ENCODE measurements around the gene STARD13.

The STARD13 gene

GRCh38 chr13:33307843-33308242 is 22.3 kb upstream of the STARD13 start:
- no peak for DNase-seq (ENCODE audit: low read depth)

- DNase-seq (ENCODE audit: low read depth), result no peak
These were observed 18.5 kb upstream of the STARD13 start for GRCh38 chr13:33303855-33304597.

DNA sequence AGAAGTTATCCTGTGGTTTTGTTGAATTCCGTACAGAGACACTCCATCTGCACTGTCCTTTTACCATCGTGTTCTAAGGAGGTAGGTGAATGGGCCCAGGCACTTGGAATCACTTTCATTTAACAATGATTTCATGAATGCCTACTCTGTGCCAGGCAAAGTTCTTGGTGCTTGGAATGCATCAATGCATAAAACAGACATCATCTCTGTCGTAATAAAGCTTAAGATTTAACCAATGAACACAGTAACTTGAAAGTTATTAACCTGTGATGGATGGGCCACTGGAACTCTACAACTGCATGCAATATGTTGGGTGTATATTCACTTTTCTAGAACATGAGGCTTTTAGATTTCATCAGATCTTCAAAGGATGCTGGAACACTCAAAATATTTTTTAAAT is 14.1 kb upstream of the STARD13 start:
- DNase-seq (ENCODE audit: low read depth), result no peak

- no peak for DNase-seq (ENCODE audit: low read depth)
These were observed 11.4 kb upstream of the STARD13 start for GRCh38 chr13:33296793-33297425.

DNA sequence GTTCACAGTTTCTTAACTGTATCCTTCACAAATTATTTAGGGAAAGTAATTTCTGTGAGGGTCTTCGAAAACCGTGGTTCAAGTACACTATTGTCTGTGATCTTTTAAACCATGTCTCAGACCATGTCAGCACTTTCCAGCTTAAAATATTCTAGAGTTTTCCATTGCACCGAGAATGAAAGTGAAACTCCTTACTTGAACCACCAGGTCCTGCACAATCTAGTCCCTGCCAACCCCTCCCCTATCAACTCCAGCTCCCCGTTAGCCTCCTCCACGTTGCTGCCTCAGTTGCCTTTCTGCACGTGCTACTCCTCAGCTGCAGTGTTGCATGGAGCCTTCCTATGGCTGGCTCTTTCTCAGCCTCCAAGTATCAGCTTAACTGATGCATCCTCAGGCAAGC is 7.2 kb upstream of the STARD13 start:
- DNase-seq (ENCODE audit: low read depth), result no peak

GRCh38 chr13:33290421-33290965 is 4.9 kb upstream of the STARD13 start:
- no peak for DNase-seq (ENCODE audit: low read depth)

GRCh38 chr13:33289966-33290365 is 4.4 kb upstream of the STARD13 start:
- no peak for DNase-seq (ENCODE audit: low read depth)

DNA sequence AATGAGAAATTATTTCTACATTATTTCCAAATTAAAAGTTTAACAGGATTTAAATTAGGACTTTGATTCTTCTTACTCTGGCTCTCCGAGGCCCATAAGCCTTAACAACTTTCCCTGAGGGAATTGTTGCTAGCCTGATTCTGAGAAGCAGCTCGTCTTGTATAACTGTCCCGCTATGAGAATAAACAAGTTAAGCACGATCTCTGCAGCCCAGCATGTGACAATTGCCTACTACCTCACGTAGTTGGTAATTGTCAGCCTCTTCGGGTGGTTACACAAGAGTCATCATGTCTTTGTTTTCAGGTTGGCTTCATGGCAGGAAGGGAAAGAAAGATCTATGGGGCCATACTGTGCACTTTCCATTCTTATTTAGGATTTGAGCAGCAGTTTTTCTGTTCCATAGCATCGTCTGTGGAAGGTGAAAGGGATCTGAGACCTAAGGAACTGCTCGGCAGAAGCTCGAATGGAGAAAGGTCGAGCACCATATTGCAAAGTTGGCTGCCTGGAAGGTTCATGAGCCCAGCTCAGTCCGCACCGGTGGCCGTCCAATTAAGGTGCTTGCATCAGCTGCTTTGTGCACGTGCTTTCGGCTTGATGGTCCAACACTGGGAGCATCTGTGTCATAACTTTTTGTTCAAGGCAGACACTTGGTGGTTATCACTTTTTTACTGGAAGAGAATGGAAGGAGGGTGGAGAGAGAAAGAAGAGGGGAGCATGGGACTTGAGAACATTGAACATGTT is 1.8 kb upstream of the STARD13 start:
- DNase-seq (ENCODE audit: low read depth), result no peak

DNA sequence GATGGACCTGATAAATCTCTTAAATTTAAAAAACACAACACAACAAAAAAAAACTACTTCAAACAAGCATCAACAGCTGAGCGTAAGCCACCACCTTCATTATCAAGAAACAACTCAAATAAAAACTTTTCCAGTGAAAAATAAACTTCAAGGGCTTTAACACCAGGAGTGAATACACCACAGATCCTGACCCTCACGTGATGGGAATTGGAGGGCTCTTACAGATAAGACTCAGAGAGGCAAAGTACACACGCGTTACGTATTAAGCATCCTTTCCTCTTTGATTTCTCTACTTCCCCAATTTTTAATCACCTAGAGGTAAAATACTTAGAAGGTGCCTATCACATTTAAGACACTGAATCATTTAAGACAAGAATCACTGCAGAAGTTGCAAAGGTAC is 573 bp upstream of the STARD13 start:
- DNase-seq (ENCODE audit: low read depth), result no peak

- DNase-seq (ENCODE audit: low read depth), result no peak
These were observed 639 bp downstream of the STARD13 start for GRCh38 chr13:33284916-33285315.

- DNase-seq (ENCODE audit: low read depth), result no peak
These were observed 1.5 kb downstream of the STARD13 start for GRCh38 chr13:33284031-33284430.

DNA sequence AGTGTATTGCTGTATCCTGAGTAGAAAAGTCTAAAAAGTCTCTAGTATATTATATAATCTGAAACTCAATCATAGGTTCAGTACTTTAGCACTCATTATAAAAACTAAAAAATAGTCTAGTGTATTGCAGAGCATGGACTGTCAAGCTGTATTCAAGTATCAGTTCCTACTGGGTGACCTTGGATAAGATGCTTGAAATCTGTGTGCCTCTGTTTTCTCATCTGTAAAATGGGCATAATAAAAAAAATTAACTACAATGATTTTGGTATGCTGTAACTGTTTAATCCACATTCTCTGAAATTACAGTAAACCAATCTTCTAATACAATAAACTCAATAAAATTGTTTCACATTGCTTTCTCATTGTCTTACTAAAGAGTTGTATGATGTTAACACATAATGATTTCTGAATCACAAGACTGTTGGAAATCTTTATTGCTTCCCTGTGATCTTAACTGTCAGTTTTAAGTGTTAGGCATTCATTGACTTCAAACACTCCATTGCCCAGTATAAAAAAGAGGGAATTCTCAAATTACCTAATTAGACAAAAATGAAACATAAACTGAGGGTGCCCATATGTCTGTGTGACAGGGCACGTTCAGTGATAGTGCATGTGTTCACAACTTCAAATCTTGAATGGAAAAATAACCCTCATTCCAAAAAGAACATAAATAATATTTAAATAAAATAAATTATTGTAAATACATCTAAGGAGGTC is 2.2 kb downstream of the STARD13 start:
- no peak for DNase-seq (ENCODE audit: low read depth)

- no peak for DNase-seq (ENCODE audit: low read depth)
These were observed 3.5 kb downstream of the STARD13 start for GRCh38 chr13:33281951-33282595.

GRCh38 chr13:33280923-33281322 is 4.6 kb downstream of the STARD13 start:
- DNase-seq (ENCODE audit: low read depth), result no peak

- no peak for DNase-seq (ENCODE audit: low read depth)
These were observed 5.2 kb downstream of the STARD13 start for GRCh38 chr13:33280279-33280905.

- DNase-seq (ENCODE audit: low read depth), result no peak
These were observed 5.9 kb downstream of the STARD13 start for GRCh38 chr13:33279414-33280278.

DNA sequence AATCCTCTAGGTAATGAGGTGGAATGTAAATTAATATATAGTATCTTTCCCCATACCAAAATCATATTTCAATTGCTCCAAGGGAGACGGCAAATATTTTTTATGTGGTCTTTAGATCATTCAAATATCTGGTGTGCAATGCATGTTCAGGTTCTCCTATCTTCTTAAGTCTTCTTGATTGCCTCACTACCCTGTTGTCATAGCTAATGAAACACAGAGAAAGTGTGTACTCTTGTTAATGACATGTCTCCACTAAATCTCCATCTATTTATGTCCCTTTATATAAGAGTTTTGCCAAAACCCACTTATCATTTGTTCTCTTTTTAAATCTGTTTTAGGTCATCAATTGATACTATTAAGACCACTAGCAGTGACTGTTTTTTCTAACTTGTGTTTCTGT is 6.6 kb downstream of the STARD13 start:
- no peak for DNase-seq (ENCODE audit: low read depth)

DNA sequence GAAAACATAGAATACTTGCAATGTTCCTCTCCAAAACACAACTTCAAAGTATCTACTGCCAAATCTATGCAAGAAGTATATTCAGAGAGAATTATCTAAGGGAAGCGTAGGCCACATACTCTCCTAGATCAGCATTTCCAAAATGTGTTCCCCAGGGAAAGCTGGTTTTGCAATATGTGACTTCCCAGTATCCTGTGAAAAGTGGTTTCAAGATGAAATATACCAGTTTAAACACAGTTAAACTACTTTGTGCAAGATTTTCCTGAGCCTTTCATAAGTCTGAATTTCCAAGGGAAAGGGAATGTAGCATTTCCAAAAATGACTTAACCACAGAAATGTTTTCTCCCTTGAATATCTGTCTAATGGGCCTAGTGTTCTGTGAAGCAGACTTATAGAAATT is 7.6 kb downstream of the STARD13 start:
- no peak for DNase-seq (ENCODE audit: low read depth)

GRCh38 chr13:33277037-33277740 is 8.4 kb downstream of the STARD13 start:
- DNase-seq (ENCODE audit: low read depth), result no peak

DNA sequence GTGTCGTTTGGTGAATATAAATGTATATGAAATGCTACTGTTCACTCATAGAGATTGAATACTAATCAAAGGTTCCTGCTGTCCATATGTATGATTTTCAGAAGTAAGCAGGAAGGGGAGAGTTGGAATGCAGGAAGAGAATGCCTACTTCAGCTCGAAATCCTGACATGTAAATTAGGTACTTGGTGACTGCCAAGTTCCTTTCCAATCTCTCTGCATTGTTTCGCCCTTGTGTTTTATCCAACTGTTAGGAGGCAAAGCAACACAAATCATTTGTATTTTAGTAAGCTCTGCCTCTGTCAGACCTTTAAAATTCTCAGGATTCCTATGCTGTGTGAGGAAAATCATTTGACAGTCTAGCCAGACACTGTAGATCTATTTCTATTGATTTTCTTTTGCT is 9.0 kb downstream of the STARD13 start:
- no peak for DNase-seq (ENCODE audit: low read depth)
